ENCODE results near the gene ALK. TPM values are rescaled to one million over a fixed set of nuclear protein-coding genes. Genes with fewer than 3 reads are reported as not detected.

Gene ALK
- total and polyA plus RNA-seq, 2 experiments from 2014 or later, result 0.35 TPM; not detected in 1

- Histone ChIP-seq H3K27ac (ENCODE audit: low read depth) (no peak overlapping the region), H3K79me2 (replicated peaks; ENCODE audit: insufficient read depth) (no peaks in the 10 kb centered on the region), H4K20me1 (replicated peaks; ENCODE audit: insufficient read depth) (no peaks in the 10 kb centered on the region), H3K27me3 (ENCODE audit: insufficient read depth) (no peaks in the 10 kb centered on the region), H3K4me3 (no peak overlapping the region), H3F3A (replicated peaks; ENCODE audit: low read depth) (no peaks in the 10 kb centered on the region), H3K9me2 (ENCODE audit: insufficient read depth) (no peaks in the 10 kb centered on the region), H3K4me1 (ENCODE audit: insufficient read depth) (peaks cover 4% of the 10 kb centered on the region; the same call in 1 of the 2 replicates), H3K36me3 (ENCODE audit: insufficient read depth) (no peaks in the 10 kb centered on the region), H2AFZ (no peak overlapping the region), H3K4me2 (no peak overlapping the region)
- peaks cover 12% of the 10 kb centered on the region for H3K4me1 Mint-ChIP-seq
- no peak overlapping the region for H3K4me3 Mint-ChIP-seq
- peaks cover 2% of the 10 kb centered on the region for H3K27me3 Mint-ChIP-seq (ENCODE audit: insufficient read depth, low read depth, poor library complexity)
- no peak overlapping the region for H3K27ac Mint-ChIP-seq
- no peak for ATAC-seq
- DNase-seq (ENCODE audit: low spot score), result no peak
- TF ChIP-seq CTCF (conservative IDR thresholded peaks at IDR 0.05; ENCODE audit: low read depth in 2 of 2) (peak; percentile 17 to 29; a peak in 3 of 4 replicates), JUNB (IDR thresholded peaks at IDR 0.05; ENCODE audit: unreplicated experiment) (no peak)
- no peaks in the 10 kb centered on the region for H3K36me3 Mint-ChIP-seq (ENCODE audit: low read depth)
- no peaks in the 10 kb centered on the region for H3K9me3 Mint-ChIP-seq
These were observed 709.4 kb downstream of the ALK start for GRCh38 chr2:29212009-29212408.

- Histone ChIP-seq H3F3A (replicated peaks; ENCODE audit: low read depth) (no peaks in the 10 kb centered on the region), H3K79me2 (replicated peaks; ENCODE audit: insufficient read depth) (no peaks in the 10 kb centered on the region), H3K27me3 (ENCODE audit: insufficient read depth) (no peaks in the 10 kb centered on the region), H3K4me2 (no peak overlapping the region), H3K4me3 (no peak overlapping the region), H3K36me3 (ENCODE audit: insufficient read depth) (no peaks in the 10 kb centered on the region), H2AFZ (no peak overlapping the region), H3K27ac (ENCODE audit: low read depth) (no peak overlapping the region), H3K4me1 (ENCODE audit: insufficient read depth) (peaks cover 4% of the 10 kb centered on the region; the same call in 1 of the 2 replicates), H4K20me1 (replicated peaks; ENCODE audit: insufficient read depth) (no peaks in the 10 kb centered on the region), H3K9me2 (ENCODE audit: insufficient read depth) (no peaks in the 10 kb centered on the region)
- no peak for DNase-seq (ENCODE audit: low spot score)
- Mint-ChIP-seq H3K9me3 (no peaks in the 10 kb centered on the region), H3K36me3 (ENCODE audit: low read depth) (no peaks in the 10 kb centered on the region), H3K4me1 (peaks cover 9% of the 10 kb centered on the region), H3K27me3 (ENCODE audit: insufficient read depth, low read depth, poor library complexity) (peaks cover 13% of the 10 kb centered on the region), H3K4me3 (no peak overlapping the region), H3K27ac (no peak overlapping the region)
- ATAC-seq, result no peak
- TF ChIP-seq NANOG (IDR thresholded peaks at IDR 0.05; ENCODE audit: borderline replicate concordance), result no peak
- TF ChIP-seq ETS1 (IDR thresholded peaks at IDR 0.05), result no peak
- no peak for TF ChIP-seq CREB1 (CRISPR knock-in tag; IDR thresholded peaks at IDR 0.05; ENCODE audit: low read depth)
- TF ChIP-seq STAT1 (IDR thresholded peaks at IDR 0.05; ENCODE audit: unreplicated experiment), result no peak
- TF ChIP-seq ZNF462 (CRISPR knock-in tag; IDR thresholded peaks at IDR 0.05), result no peak
- TF ChIP-seq ZNF331 (CRISPR knock-in tag; IDR thresholded peaks at IDR 0.05; ENCODE audit: low read depth), result no peak
- no peak for TF ChIP-seq REST (IDR thresholded peaks at IDR 0.05; ENCODE audit: unreplicated experiment)
- TF ChIP-seq EZH2phosphoT487 (IDR thresholded peaks at IDR 0.05; ENCODE audit: unreplicated experiment), result no peak
These were observed 711.8 kb downstream of the ALK start for GRCh38 chr2:29209551-29209950.
